Stimulated activated CD8-positive, alpha-beta memory T cell treated with anti-CD3 and anti-CD28 coated beads, Interleukin-2, amount 100 ng/mL, for 1 hour (primary cell): ENCODE data around the gene NIPBL.
"Not testable (repeated sequence)": the region's sequence is repeated elsewhere in the genome, so short reads cannot be mapped to it uniquely, and the experiment has no call there.

ENCODE experiments used
- DNase-seq, 2 donors: peaks; one replicate each; pipeline ENCODE4 v3.0.0-alpha.2; 2020; ENCODE audit warnings: low read depth in 2 of 2

Gene NIPBL

GRCh38 chr5:36904677-36905076, 28.1 kb downstream of the NIPBL start:
- no peak for DNase-seq

GRCh38 chr5:36908544-36909260, 32.1 kb downstream of the NIPBL start:
- DNase-seq: no peak

- no peak for DNase-seq
Measured at GRCh38 chr5:36915653-36916052, 39.1 kb downstream of the NIPBL start.

GRCh38 chr5:36916614-36917013, 40.0 kb downstream of the NIPBL start:
- DNase-seq: not testable (repeated sequence)

- DNase-seq: not testable (repeated sequence)
Measured at GRCh38 chr5:36917358-36917757, 40.8 kb downstream of the NIPBL start.

- DNase-seq: no peak
Measured at GRCh38 chr5:36919238-36919637, 42.7 kb downstream of the NIPBL start.

GRCh38 chr5:36919650-36920049, 43.1 kb downstream of the NIPBL start:
- DNase-seq: no peak

- no peak for DNase-seq
Measured at GRCh38 chr5:36928947-36929346, 52.4 kb downstream of the NIPBL start.

- no peak for DNase-seq
Measured at GRCh38 chr5:36929438-36929837, 52.9 kb downstream of the NIPBL start.

- no peak for DNase-seq
Measured at GRCh38 chr5:36932056-36932455, 55.5 kb downstream of the NIPBL start.

GRCh38 chr5:36932699-36933098, 56.1 kb downstream of the NIPBL start:
- DNase-seq: no peak

GRCh38 chr5:36934740-36935356, 58.3 kb downstream of the NIPBL start:
- no peak for DNase-seq

GRCh38 chr5:36935805-36936204, 59.2 kb downstream of the NIPBL start:
- no peak for DNase-seq

- DNase-seq: no peak
Measured at GRCh38 chr5:36936309-36936708, 59.7 kb downstream of the NIPBL start.

- no peak for DNase-seq
Measured at GRCh38 chr5:36938129-36938528, 61.6 kb downstream of the NIPBL start.

- no peak for DNase-seq
Measured at GRCh38 chr5:36939969-36940858, 63.6 kb downstream of the NIPBL start.

- DNase-seq: no peak
Measured at GRCh38 chr5:36943584-36943983, 67.0 kb downstream of the NIPBL start.

GRCh38 chr5:36944024-36944423, 67.5 kb downstream of the NIPBL start:
- no peak for DNase-seq

GRCh38 chr5:36944607-36945225, 68.1 kb downstream of the NIPBL start:
- DNase-seq: no peak

- no peak for DNase-seq
Measured at GRCh38 chr5:36945687-36946086, 69.1 kb downstream of the NIPBL start.

- DNase-seq: no peak
Measured at GRCh38 chr5:36946101-36946500, 69.5 kb downstream of the NIPBL start.

GRCh38 chr5:36948041-36948440, 71.5 kb downstream of the NIPBL start:
- DNase-seq: no peak
